HCT116 (cell line): Measurements from ENCODE around the gene SERF2.

Source experiments
- EZH2phosphoT487 ChIP-seq: fragments of 200-600 bp; IDR thresholded peaks from 2 replicates; pipeline ENCODE4 v1.6.1; 2018; ENCODE audit warnings: antibody characterized with exemption, borderline replicate concordance
- MAX ChIP-seq: IDR thresholded peaks from 2 replicates; pipeline ENCODE4 v1.6.1; 2012
- POLR2AphosphoS5 ChIP-seq: IDR thresholded peaks from 2 replicates; pipeline ENCODE4 v1.6.1; 2011; ENCODE audit warnings: mild to moderate bottlenecking, low read depth, low read length, moderate library complexity
- REST ChIP-seq: IDR thresholded peaks from 2 replicates; pipeline ENCODE4 v1.6.1; 2012; ENCODE audit warnings: low read depth
- TF ChIP-seq, protein P1 (sequence below), 3 experiments: fragments of 200-600 bp in 1 of 3; sonication (generic) in 1 of 3; IDR thresholded peaks in 2 of 3; conservative IDR thresholded peaks in 1 of 3; 2 replicates each; pipeline ENCODE4 v1.5.1; 2012 to 2017; ENCODE audit warnings: low read depth in 2 of 3, low read length in 2 of 3, antibody characterized with exemption in 1 of 3, borderline replicate concordance in 1 of 3, control low read depth in 1 of 3, mild to moderate bottlenecking in 1 of 3, mixed read lengths in 1 of 3, mixed run types in 1 of 3, moderate library complexity in 1 of 3; ENCODE audit not compliant: insufficient read depth in 1 of 3

GRCh38 chr15:43776718-43777266, 15.3 kb upstream of the SERF2 start, which contains the start of gene ELL3:
- no peak for TF ChIP-seq EZH2phosphoT487
- no peak for TF ChIP-seq REST
- TF ChIP-seq POLR2AphosphoS5, result peak; percentile 80
- no peak for TF ChIP-seq MAX
- TF ChIP-seq, protein P1, sequence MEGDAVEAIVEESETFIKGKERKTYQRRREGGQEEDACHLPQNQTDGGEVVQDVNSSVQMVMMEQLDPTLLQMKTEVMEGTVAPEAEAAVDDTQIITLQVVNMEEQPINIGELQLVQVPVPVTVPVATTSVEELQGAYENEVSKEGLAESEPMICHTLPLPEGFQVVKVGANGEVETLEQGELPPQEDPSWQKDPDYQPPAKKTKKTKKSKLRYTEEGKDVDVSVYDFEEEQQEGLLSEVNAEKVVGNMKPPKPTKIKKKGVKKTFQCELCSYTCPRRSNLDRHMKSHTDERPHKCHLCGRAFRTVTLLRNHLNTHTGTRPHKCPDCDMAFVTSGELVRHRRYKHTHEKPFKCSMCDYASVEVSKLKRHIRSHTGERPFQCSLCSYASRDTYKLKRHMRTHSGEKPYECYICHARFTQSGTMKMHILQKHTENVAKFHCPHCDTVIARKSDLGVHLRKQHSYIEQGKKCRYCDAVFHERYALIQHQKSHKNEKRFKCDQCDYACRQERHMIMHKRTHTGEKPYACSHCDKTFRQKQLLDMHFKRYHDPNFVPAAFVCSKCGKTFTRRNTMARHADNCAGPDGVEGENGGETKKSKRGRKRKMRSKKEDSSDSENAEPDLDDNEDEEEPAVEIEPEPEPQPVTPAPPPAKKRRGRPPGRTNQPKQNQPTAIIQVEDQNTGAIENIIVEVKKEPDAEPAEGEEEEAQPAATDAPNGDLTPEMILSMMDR (IDR thresholded peaks at IDR 0.05 in 2 of 3, conservative IDR thresholded peaks at IDR 0.05 in 1 of 3; ENCODE audit: borderline replicate concordance in 1 of 3, insufficient read depth in 1 of 3, low read depth in 2 of 3, low read length in 2 of 3), result no peak
